Spleen (tissue), 11 donors: ENCODE measurements around the gene EDEM1. TPM values are rescaled to one million over a fixed set of nuclear protein-coding genes. Genes with fewer than 3 reads are reported as not detected.

Experiments
- DNase-seq: peaks from one replicate; pipeline ENCODE4 v3.0.0-alpha.2; 2020
- H3K27ac ChIP-seq, 8 donors: fragments of 200-600 bp; sonication (generic) in 7 of 8; 1 replicate in 4 of 8; 2 replicates in 4 of 8; pipeline versions ENCODE4 v1.5.0 to v1.8.0; 2016 to 2021; ENCODE audit warnings: inconsistent platforms in 4 of 8, mild to moderate bottlenecking in 4 of 8, moderate library complexity in 1 of 8
- H3K27me3 ChIP-seq, 7 donors: fragments of 200-600 bp; sonication (generic) in 6 of 7; replicated peaks in 1 of 7; 1 replicate in 4 of 7; 2 replicates in 3 of 7; pipeline versions ENCODE4 v1.5.0 to v1.8.0; 2016 to 2021; ENCODE audit warnings: inconsistent platforms in 3 of 7, mild to moderate bottlenecking in 1 of 7
- H3K36me3 ChIP-seq, 6 donors: fragments of 200-600 bp; sonication (generic) in 5 of 6; 1 replicate in 4 of 6; 2 replicates in 2 of 6; pipeline versions ENCODE4 v1.5.0 to v1.8.0; 2016 to 2021; ENCODE audit warnings: inconsistent platforms in 2 of 6
- H3K4me1 ChIP-seq, 6 donors: fragments of 200-600 bp; sonication (generic) in 5 of 6; 1 replicate in 3 of 6; 2 replicates in 3 of 6; pipeline versions ENCODE4 v1.5.0 to v1.8.0; 2016 to 2021; ENCODE audit warnings: inconsistent platforms in 3 of 6
- H3K4me3 ChIP-seq, 8 donors: fragments of 200-600 bp; sonication (generic) in 7 of 8; 1 replicate in 4 of 8; 2 replicates in 4 of 8; pipeline versions ENCODE4 v1.5.0 to v1.8.0; 2016 to 2021; ENCODE audit warnings: inconsistent platforms in 4 of 8, mild to moderate bottlenecking in 4 of 8, moderate library complexity in 2 of 8
- H3K9me3 ChIP-seq, 8 donors: fragments of 200-600 bp; sonication (generic) in 7 of 8; 1 replicate in 4 of 8; 2 replicates in 4 of 8; pipeline versions ENCODE4 v1.5.0 to v1.8.0; 2016 to 2021; ENCODE audit warnings: inconsistent platforms in 4 of 8
- CTCF ChIP-seq, 11 experiments: fragments of 200-600 bp in 7 of 11; fragments of 450-650 bp in 4 of 11; sonication (generic) in 4 of 11; IDR thresholded peaks in 8 of 11; conservative IDR thresholded peaks in 3 of 11; 1 replicate in 7 of 11; 2 replicates in 4 of 11; pipeline versions ENCODE4 v1.4.0 to v1.8.0; 2016 to 2021; ENCODE audit warnings: antibody characterized with exemption in 11 of 11, inconsistent platforms in 4 of 11, mild to moderate bottlenecking in 1 of 11
- POLR2A ChIP-seq, 3 donors: fragments of 450-650 bp; IDR thresholded peaks; one replicate each; pipeline ENCODE4 v1.5.1; 2017; ENCODE audit warnings: antibody characterized with exemption in 3 of 3, mild to moderate bottlenecking in 1 of 3
- POLR2AphosphoS5 ChIP-seq, 3 donors: sonication (generic); formaldehyde crosslinking; IDR thresholded peaks; one replicate each; pipeline ENCODE4 v1.5.1; 2017; ENCODE audit warnings: antibody characterized with exemption in 3 of 3
- WGBS, 5 donors: extraction: QIAGEN DNeasy Blood & Tissue Kit in 3 of 5; methylation state at CpG; one replicate each; pipeline versions ENCODE4 v1.1.5 to v1.1.7; 2013 to 2018; 5-methylcytosine and 5-hydroxymethylcytosine counted together
- intact Hi-C: fragments of 100-400 bp; cut with DNase I; formaldehyde crosslinking; loops from one replicate; pipeline ENCODE4 v1.15.0; 2023; ENCODE audit warnings: low total_unique reads
- polyA plus RNA-seq, 3 donors: library from polyadenylated mRNA; stranded (reverse); fragments of 200-250 nt; gene quantifications; one replicate each; pipeline ENCODE4 v1.2.1, GENCODE V29; 2013
- total RNA-seq, 7 donors: library from RNA; depleted of rRNA in 3 of 7; stranded (reverse); fragments of >200 nt in 3 of 7; fragmentation: NEBNext Ultra II Directional in 4 of 7; extraction: Animal tissue kit (Norgen Biotek cat#: 25700) in 4 of 7; gene quantifications; one replicate each; pipeline versions ENCODE4 v1.1.0 to v1.2.1, GENCODE V29; 2016 to 2021
- donor health status: healthy with polysubstance abuse.
- donor health status: DM: no; HTN: no; CAD: no; lungs with moderate emphysema.
- donor health status: DM: no; HTN: no; CAD: no.
- donor health status: Bipolar disorder and iron deficiency.
- donor health status: healthy.
- donor health status: DM: no; HTN: no; CAD: no.
- donor health status: DM: yes; HTN: yes; CAD: no.

Gene EDEM1
- total and polyA plus RNA-seq, 10 donors: 8.4 to 174 (median 73.8) TPM

- no peaks in the 10 kb centered on the region for H3K27me3 ChIP-seq
- H3K27ac ChIP-seq: no peak overlapping the region
- H3K9me3 ChIP-seq: no peaks in the 10 kb centered on the region
- no peaks in the 10 kb centered on the region for H3K36me3 ChIP-seq
- DNase-seq: no peak
- intact Hi-C loops: no loop called here
- TF ChIP-seq POLR2A (IDR thresholded peaks at IDR 0.05): no peak
- no peak for TF ChIP-seq CTCF (IDR thresholded peaks at IDR 0.05 in 8 of 11, conservative IDR thresholded peaks at IDR 0.05 in 3 of 11)
- no peak for TF ChIP-seq POLR2AphosphoS5 (IDR thresholded peaks at IDR 0.05)
- no peak overlapping the region for H3K4me3 ChIP-seq
- WGBS, 5 donors: 53 to 65% (median 57%) methylated on average over 4 of the region's 4 CpGs
- H3K4me1 ChIP-seq: peaks cover 0 to 7% (median 0%) of the 10 kb centered on the region in 6 donors
These were observed 68.2 kb downstream of the EDEM1 start for GRCh38 chr3:5255404-5256344.

- Histone ChIP-seq H3K4me1 (peaks cover 0 to 20% (median 0%) of the 10 kb centered on the region in 6 donors), H3K27me3 (no peaks in the 10 kb centered on the region), H3K27ac (no peak overlapping the region), H3K9me3 (no peaks in the 10 kb centered on the region), H3K4me3 (no peak overlapping the region), H3K36me3 (no peaks in the 10 kb centered on the region)
- WGBS, 5 donors: 77 to 87% (median 83%) methylated on average over 3 of the region's 3 CpGs
- no peak for DNase-seq
- TF ChIP-seq CTCF (IDR thresholded peaks at IDR 0.05 in 8 of 11, conservative IDR thresholded peaks at IDR 0.05 in 3 of 11) (no peak), POLR2A (IDR thresholded peaks at IDR 0.05) (no peak), POLR2AphosphoS5 (IDR thresholded peaks at IDR 0.05) (no peak)
- intact Hi-C loops: no loop called here
These were observed 71.0 kb downstream of the EDEM1 start for GRCh38 chr3:5258526-5258925.

GRCh38 chr3:5260992-5261501 lies 73.5 kb downstream of the EDEM1 start:
- 3 to 16% (median 10%) methylated on average over 2 of the region's 2 CpGs for WGBS, 5 donors
- intact Hi-C loops: no loop called here
- H3K4me3 ChIP-seq: no peak overlapping the region

GRCh38 chr3:5262507-5262906 lies 75.0 kb downstream of the EDEM1 start:
- no peak overlapping the region for H3K27ac ChIP-seq
- no peak for DNase-seq
- intact Hi-C loops: no loop called here

More at GRCh38 chr3:5260992-5261501, 73.5 kb downstream of the EDEM1 start:
- Histone ChIP-seq H3K27me3 (no peaks in the 10 kb centered on the region), H3K9me3 (no peaks in the 10 kb centered on the region), H3K4me1 (peaks cover 0 to 20% (median 0%) of the 10 kb centered on the region in 6 donors), H3K36me3 (no peaks in the 10 kb centered on the region), H3K27ac (peak overlapping the region in 5 of 8 donors; percentile 15 to 81 (median 49))
- no peak for TF ChIP-seq POLR2AphosphoS5 (IDR thresholded peaks at IDR 0.05)
- no peak for DNase-seq

More at GRCh38 chr3:5262507-5262906, 75.0 kb downstream of the EDEM1 start:
- no peaks in the 10 kb centered on the region for H3K36me3 ChIP-seq
- WGBS, 5 donors: 68 to 84% (median 77%) methylated on average over 4 of the region's 4 CpGs
- H3K4me3 ChIP-seq: no peak overlapping the region
- H3K9me3 ChIP-seq: no peaks in the 10 kb centered on the region
- H3K4me1 ChIP-seq: peaks cover 0 to 20% (median 0%) of the 10 kb centered on the region in 6 donors
- no peak for TF ChIP-seq CTCF (IDR thresholded peaks at IDR 0.05 in 8 of 11, conservative IDR thresholded peaks at IDR 0.05 in 3 of 11)
- no peak for TF ChIP-seq POLR2A (IDR thresholded peaks at IDR 0.05)
- TF ChIP-seq POLR2AphosphoS5 (IDR thresholded peaks at IDR 0.05): no peak
- no peaks in the 10 kb centered on the region for H3K27me3 ChIP-seq
